PC-3 (cell line): ENCODE measurements around the gene SRGAP2B. TPM values are rescaled to one million over a fixed set of nuclear protein-coding genes. Genes with fewer than 3 reads are reported as not detected.
"Not testable (repeated sequence)": the region's sequence is repeated elsewhere in the genome, so short reads cannot be mapped to it uniquely, and the experiment has no call there.

Experiments
- ATAC-seq: fragments of 200-7000 bp; cut with Tn5 transposase; 2 replicates; pipeline ENCODE4 v1.9.1; 2020; ENCODE audit warnings: mild to moderate bottlenecking, moderate library complexity
- Bru-seq: library from RNA; stranded (reverse); fragments of 400-500 nt; gene quantifications from one replicate; lab custom pipeline; 2021; lab: Mats Ljungman, UMichigan
- BruChase-seq, 2 experiments: library from RNA; stranded (reverse); fragments of 400-500 nt; gene quantifications; one replicate each; lab custom pipeline; 2021; lab: Mats Ljungman, UMichigan
- BruUV-seq: library from RNA; stranded (reverse); fragments of 400-500 nt; replicated peaks from 2 replicates; lab custom pipeline; 2021; lab: Mats Ljungman, UMichigan
- CTCF ChIA-PET: fragments of 300-600 bp; sonication (Branson Sonifier 250); formaldehyde crosslinking; loops from one replicate; lab custom pipeline; 2022; ENCODE audit warnings: antibody characterized with exemption; lab: Charles Lee
- POLR2A ChIA-PET: fragments of 300-600 bp; sonication (Branson Sonifier 250); formaldehyde crosslinking; loops from one replicate; lab custom pipeline; 2022; ENCODE audit warnings: antibody characterized with exemption; ENCODE audit not compliant: unreplicated experiment; lab: Charles Lee
- DNase-seq: peaks from one replicate; pipeline ENCODE4 v3.0.0-alpha.2; 2015
- H2AFZ ChIP-seq: fragments of 300-600 bp; sonication (generic); 2 replicates; pipeline ENCODE4 v1.6.0; 2016; ENCODE audit warnings: antibody characterized with exemption, low read length
- H3F3A ChIP-seq: fragments of 300-600 bp; sonication (generic); one replicate; pipeline ENCODE4 v1.6.0; 2017; ENCODE audit warnings: antibody characterized with exemption, low read length, control low read depth, mild to moderate bottlenecking; ENCODE audit not compliant: unreplicated experiment
- H3K27ac ChIP-seq: fragments of 300-600 bp; sonication (generic); 2 replicates; pipeline ENCODE4 v1.5.1; 2016; ENCODE audit warnings: mild to moderate bottlenecking, low read length
- H3K27me3 ChIP-seq: fragments of 300-600 bp; sonication (generic); 2 replicates; pipeline ENCODE4 v1.6.1; 2016; ENCODE audit warnings: low read length, mixed read lengths
- H3K36me3 ChIP-seq: fragments of 300-600 bp; sonication (generic); 2 replicates; pipeline ENCODE4 v1.6.1; 2016; ENCODE audit warnings: low read depth, mixed run types, low read length, mixed read lengths
- H3K4me1 ChIP-seq: fragments of 300-600 bp; sonication (generic); 2 replicates; pipeline ENCODE4 v1.5.1; 2016; ENCODE audit warnings: low read length; ENCODE audit not compliant: insufficient read depth
- H3K4me2 ChIP-seq: fragments of 300-600 bp; sonication (generic); 2 replicates; pipeline ENCODE4 v1.6.0; 2016; ENCODE audit warnings: low read length
- H3K4me3 ChIP-seq: fragments of 300-600 bp; sonication (generic); 2 replicates; pipeline ENCODE4 v1.5.1; 2016; ENCODE audit warnings: mild to moderate bottlenecking, low read length, mixed read lengths
- H3K79me2 ChIP-seq: fragments of 300-600 bp; sonication (generic); 2 replicates; pipeline ENCODE4 v1.6.1; 2017; ENCODE audit warnings: low read length, mixed read lengths
- H3K9ac ChIP-seq: fragments of 300-600 bp; sonication (generic); 2 replicates; pipeline ENCODE4 v1.6.0; 2016; ENCODE audit warnings: mild to moderate bottlenecking, low read length
- H3K9me2 ChIP-seq: fragments of 300-600 bp; sonication (generic); replicated peaks from 2 replicates; pipeline ENCODE4 v1.6.1; 2016; ENCODE audit warnings: mixed run types, low read length, mixed read lengths
- H3K9me3 ChIP-seq: fragments of 300-600 bp; sonication (generic); 2 replicates; pipeline ENCODE4 v1.6.1; 2016; ENCODE audit warnings: low read length, mixed read lengths
- H4K20me1 ChIP-seq: fragments of 300-600 bp; sonication (generic); 2 replicates; pipeline ENCODE4 v1.6.1; 2016; ENCODE audit warnings: low read length, mixed read lengths
- intact Hi-C: fragments of 100-400 bp; cut with micrococcal nuclease; formaldehyde crosslinking; loops from 2 replicates; pipeline ENCODE4 v1.9.0; 2023
- long read RNA-seq: library from polyadenylated mRNA; unstranded; transcript quantifications from one replicate; pipeline ENCODE4 v2.0.0, GENCODE V29; 2021; ENCODE audit not compliant: unreplicated experiment
- total RNA-seq: library from RNA; depleted of rRNA; stranded (reverse); fragments of >200 nt; gene quantifications from 2 replicates; pipeline ENCODE4 v1.2.3, GENCODE V29; 2014; rRNA removed

The SRGAP2B gene
- total RNA-seq (14.3 and 15.6 TPM in 2 replicates), Bru-seq, nascent RNA (percentile 67 among the genes with signal in this experiment), BruChase-seq, experiment 1, labeled RNA remaining after a 6-hour chase (percentile 55 among the genes with signal in this experiment), BruChase-seq, experiment 2, labeled RNA remaining after a 2-hour chase (percentile 55 among the genes with signal in this experiment)
- long read RNA-seq, full-length matches to known transcripts = 10 of 36 reads
- long read RNA-seq, partial matches to known transcripts = 9 of 36 reads
- long read RNA-seq, other reads (novel, unspliced or antisense) = 17 of 36 reads

DNA sequence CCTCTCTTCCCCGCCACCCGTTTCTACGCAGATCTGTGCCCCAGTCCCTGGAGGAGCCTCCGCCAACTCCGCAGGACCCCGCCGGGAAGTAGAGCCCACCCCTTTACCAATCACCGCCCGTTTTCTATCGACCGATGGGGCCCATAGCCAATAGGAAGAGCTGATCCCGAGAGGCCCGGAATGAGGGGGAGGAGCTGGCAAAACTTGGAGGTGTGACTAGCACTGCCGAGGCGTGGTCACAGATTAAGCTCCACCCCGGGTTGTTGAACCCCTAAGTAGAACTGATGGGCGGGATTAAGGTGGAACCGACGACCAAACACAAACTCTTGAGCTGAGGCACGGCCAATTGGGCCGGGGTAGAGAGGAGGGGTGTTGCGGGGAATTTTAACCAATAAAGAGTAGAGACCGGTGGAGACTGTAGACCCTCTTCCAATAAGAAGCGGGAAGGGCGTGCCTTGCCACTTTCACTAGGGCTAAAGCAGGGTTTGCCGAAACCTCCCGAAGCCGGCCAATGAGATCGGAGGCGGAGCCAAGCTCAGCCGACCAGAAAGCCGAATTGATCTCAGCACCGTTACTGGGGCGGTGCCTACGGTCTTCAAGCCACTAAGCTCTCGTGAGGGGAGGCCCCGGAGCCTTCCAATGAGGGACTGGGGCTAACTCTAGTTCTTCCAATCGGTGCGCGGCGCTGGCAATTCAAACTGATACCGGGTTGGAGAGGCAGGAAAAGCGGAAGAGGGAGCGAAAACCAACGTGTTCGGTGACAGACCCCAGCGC, at the start of gene SRGAP2B, which contains the start of gene FAM72D:
Gene SRGAP2B (minus strand): TSS at position 45 of the 774 bp plus-strand sequence. CDS start 2,427 bp downstream, outside the sequence.
Gene FAM72D (plus strand): TSS at position 691 of the 774 bp plus-strand sequence. CDS start 874 bp downstream, outside the sequence.
- H3K9me3 ChIP-seq, H3F3A ChIP-seq, BruUV-seq, H3K79me2 ChIP-seq, H3K9ac ChIP-seq, DNase-seq, H3K4me1 ChIP-seq, CTCF ChIA-PET, H3K27me3 ChIP-seq, intact Hi-C loops, H3K36me3 ChIP-seq, H2AFZ ChIP-seq, H4K20me1 ChIP-seq, H3K9me2 ChIP-seq, H3K27ac ChIP-seq, POLR2A ChIA-PET: not testable (repeated sequence)
- Histone ChIP-seq H3K4me3 (peak within 1 kb of the TSS; percentile 64), H3K4me2 (peak within 1 kb of the TSS; percentile 69)
- peak; percentile 69 for ATAC-seq

DNA sequence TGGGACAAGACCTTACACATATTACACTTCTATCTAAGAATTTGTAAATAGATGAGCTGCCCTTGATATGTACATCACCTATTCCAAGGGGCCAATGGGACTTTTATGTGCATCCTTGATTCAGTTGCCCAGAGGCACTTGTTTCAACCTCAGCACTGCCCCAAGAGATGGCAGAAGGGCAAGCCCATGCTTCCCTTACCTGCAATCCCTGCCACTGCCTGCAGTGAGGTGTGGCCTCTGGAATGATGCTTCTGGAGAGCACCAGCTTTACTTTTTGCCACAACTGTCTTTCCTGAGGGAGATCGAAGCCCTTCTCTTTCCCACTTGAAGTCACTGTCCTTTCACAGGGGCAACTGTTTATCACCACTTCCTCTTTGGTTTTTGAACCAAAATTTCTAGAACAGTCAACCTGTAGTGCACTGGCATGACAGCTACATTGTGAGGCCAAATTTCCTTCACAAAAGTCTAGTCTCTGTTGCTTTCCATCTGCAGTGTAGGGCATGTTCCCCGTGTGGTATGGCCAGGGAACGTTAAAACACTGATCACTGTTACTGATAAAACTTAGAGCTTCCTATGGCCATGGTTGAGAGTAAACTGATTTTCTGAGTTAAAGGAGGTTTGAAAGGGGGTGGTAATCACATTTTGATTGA, 49.3 kb upstream of the SRGAP2B start:
- H3K27me3 ChIP-seq, H3K36me3 ChIP-seq, DNase-seq, CTCF ChIA-PET, BruUV-seq, H3F3A ChIP-seq, H4K20me1 ChIP-seq, H2AFZ ChIP-seq, H3K79me2 ChIP-seq, H3K4me1 ChIP-seq, H3K9ac ChIP-seq, POLR2A ChIA-PET, intact Hi-C loops, H3K9me3 ChIP-seq, H3K27ac ChIP-seq, H3K9me2 ChIP-seq, H3K4me3 ChIP-seq, ATAC-seq, H3K4me2 ChIP-seq: not testable (repeated sequence)

DNA sequence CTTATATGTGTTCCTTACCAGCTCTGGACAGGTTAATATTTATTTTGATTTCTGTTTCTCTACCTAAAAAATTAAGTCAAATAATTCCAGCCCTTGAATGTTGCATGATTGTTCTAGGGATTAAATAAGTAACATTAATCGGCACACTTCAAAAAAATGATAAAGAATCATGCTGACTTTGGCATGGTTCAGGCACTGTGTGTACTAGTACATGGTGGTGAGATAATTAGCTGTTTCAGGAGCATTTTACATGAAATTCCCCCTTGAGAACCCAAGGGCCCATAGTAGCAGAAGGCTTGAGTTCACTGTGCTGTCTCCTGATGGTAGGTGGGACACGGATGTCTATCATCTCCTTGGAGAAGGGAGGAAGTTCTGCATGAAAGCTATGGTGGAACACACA, 45.4 kb upstream of the SRGAP2B start:
- POLR2A ChIA-PET = not testable (repeated sequence)

DNA sequence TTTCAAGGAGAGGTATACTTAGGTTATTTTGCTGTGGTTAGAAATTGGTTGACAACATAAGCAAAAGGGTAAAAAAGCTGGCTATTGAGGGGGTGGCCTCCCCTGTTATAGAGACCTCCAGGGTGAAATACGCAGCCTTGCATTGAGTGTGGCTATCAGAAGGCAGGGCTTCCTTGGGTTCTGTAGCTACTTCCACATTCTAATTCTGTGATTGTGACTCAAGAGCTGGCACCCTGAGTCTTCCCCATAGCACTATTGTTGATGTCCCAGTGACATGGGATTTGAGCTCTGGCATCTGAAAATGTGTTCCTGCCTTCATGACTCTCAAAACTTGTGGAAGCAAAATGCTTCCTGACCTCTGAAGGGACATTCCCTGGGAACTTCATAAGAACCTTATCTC, 39.3 kb upstream of the SRGAP2B start:
- H3K9me3 ChIP-seq, H3K9ac ChIP-seq, POLR2A ChIA-PET, H4K20me1 ChIP-seq, H3K4me2 ChIP-seq, H3K4me1 ChIP-seq, H3K4me3 ChIP-seq, ATAC-seq, DNase-seq, H2AFZ ChIP-seq, H3K27me3 ChIP-seq, CTCF ChIA-PET, H3F3A ChIP-seq, H3K9me2 ChIP-seq, BruUV-seq, H3K79me2 ChIP-seq, intact Hi-C loops, H3K27ac ChIP-seq, H3K36me3 ChIP-seq: not testable (repeated sequence)

More for the DNA sequence above, 45.4 kb upstream of the SRGAP2B start:
- H3K4me3 ChIP-seq, H3K79me2 ChIP-seq, H3K27me3 ChIP-seq, H3K4me2 ChIP-seq, BruUV-seq, DNase-seq, H3K9ac ChIP-seq, H3F3A ChIP-seq, H2AFZ ChIP-seq, H3K9me2 ChIP-seq, H4K20me1 ChIP-seq, H3K4me1 ChIP-seq, H3K36me3 ChIP-seq, intact Hi-C loops, H3K9me3 ChIP-seq, H3K27ac ChIP-seq, ATAC-seq, CTCF ChIA-PET: not testable (repeated sequence)

DNA sequence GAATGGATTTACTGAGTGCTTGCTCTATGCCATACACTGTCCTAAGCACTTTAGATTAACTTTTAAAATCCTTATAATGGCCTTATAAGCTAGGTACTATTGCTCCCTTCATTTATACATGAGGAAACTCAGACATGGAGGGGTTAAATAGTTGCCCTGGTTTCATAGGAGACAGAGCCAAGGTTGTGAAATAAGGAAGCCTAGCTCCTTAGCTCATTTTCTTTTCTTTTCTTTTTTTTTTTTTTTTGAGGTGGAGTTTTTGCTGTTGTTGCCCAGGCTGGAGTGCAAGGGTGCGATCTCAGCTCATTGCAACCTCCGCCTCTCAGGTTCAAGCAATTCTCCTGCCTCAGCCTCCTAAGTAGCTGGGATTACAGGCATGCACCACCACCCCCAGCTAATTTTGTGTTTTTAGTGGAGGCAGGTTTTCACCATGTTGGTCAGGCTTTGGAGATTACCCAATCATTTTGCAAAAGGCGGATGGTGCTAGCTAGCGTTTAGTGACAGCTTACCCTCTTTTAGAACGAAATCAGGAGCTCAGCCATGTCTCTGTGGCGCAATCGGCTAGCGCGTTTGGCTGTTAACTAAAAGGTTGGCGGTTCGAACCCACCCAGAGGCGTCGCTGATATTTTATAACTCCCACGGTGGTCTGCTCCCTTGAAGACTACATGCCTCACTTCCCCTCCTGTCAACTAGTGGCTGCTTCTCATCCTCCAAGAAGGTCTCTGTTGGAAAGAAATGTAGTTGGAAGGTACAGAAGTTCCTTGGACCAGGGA, 33.8 kb upstream of the SRGAP2B start:
- POLR2A ChIA-PET, DNase-seq, H3K9me2 ChIP-seq, H3K27me3 ChIP-seq, H3K4me1 ChIP-seq, H3K9ac ChIP-seq, H3K79me2 ChIP-seq, intact Hi-C loops, CTCF ChIA-PET, H2AFZ ChIP-seq, H3K27ac ChIP-seq, BruUV-seq, ATAC-seq, H3K36me3 ChIP-seq, H3F3A ChIP-seq, H3K4me3 ChIP-seq, H4K20me1 ChIP-seq, H3K4me2 ChIP-seq, H3K9me3 ChIP-seq: not testable (repeated sequence)

DNA sequence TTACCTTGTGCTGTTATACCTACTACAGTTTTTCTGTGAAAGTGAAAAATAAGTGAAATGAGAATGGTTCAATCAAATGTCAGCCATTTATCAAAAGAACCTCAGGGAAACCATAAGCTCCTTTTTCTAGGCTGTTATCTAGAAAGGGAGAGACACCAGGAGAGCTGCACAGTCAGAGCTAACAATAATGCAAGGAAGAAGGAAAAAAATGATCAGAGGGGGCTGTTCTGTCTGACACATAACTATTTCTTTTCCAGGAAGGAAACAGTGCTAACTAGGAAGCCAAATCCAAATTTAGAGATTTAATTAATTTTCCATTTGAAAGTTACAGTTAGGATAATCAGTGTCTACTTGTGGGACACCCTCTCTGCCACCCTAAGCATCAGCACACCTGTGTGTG, 32.0 kb upstream of the SRGAP2B start:
- H4K20me1 ChIP-seq, intact Hi-C loops, H3K36me3 ChIP-seq, H2AFZ ChIP-seq, H3K27me3 ChIP-seq, H3F3A ChIP-seq, DNase-seq, POLR2A ChIA-PET, H3K9me3 ChIP-seq, H3K79me2 ChIP-seq, ATAC-seq, H3K4me1 ChIP-seq, H3K27ac ChIP-seq, H3K9me2 ChIP-seq, H3K4me2 ChIP-seq, BruUV-seq, H3K4me3 ChIP-seq, H3K9ac ChIP-seq, CTCF ChIA-PET: not testable (repeated sequence)
